GM19035 (cell line): Measurements from ENCODE around the gene ZXDC.

ENCODE experiments used
- ATAC-seq: cut with Tn5 transposase; IDR thresholded peaks from one replicate; pipeline ENCODE4 v1.9.1; 2021; ENCODE audit not compliant: unreplicated experiment

Gene ZXDC, protein sequence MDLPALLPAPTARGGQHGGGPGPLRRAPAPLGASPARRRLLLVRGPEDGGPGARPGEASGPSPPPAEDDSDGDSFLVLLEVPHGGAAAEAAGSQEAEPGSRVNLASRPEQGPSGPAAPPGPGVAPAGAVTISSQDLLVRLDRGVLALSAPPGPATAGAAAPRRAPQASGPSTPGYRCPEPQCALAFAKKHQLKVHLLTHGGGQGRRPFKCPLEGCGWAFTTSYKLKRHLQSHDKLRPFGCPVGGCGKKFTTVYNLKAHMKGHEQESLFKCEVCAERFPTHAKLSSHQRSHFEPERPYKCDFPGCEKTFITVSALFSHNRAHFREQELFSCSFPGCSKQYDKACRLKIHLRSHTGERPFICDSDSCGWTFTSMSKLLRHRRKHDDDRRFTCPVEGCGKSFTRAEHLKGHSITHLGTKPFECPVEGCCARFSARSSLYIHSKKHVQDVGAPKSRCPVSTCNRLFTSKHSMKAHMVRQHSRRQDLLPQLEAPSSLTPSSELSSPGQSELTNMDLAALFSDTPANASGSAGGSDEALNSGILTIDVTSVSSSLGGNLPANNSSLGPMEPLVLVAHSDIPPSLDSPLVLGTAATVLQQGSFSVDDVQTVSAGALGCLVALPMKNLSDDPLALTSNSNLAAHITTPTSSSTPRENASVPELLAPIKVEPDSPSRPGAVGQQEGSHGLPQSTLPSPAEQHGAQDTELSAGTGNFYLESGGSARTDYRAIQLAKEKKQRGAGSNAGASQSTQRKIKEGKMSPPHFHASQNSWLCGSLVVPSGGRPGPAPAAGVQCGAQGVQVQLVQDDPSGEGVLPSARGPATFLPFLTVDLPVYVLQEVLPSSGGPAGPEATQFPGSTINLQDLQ

DNA sequence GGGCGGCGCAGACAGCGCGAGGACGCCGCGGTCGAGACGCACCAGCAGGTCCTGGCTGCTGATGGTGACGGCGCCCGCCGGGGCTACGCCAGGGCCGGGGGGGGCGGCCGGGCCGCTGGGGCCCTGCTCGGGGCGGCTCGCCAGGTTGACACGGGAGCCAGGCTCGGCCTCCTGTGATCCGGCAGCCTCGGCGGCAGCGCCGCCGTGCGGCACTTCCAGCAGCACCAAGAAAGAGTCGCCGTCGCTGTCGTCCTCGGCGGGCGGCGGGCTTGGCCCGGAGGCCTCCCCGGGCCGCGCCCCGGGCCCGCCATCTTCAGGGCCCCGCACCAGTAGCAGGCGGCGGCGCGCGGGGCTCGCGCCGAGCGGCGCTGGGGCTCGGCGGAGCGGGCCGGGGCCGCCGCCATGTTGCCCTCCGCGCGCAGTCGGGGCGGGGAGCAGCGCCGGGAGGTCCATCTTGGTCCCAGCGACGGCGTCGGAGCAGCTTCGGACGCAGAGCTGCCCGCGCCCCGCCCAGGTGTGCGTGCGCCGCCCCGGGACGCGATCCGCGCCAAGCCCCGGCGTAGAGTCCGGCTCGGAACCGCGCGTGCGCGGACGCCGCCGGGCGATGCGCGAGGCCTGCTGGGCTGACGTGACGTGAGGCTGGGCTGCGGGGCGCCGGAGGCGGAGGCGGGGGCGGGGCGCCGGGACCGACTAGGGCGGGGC lies at the start of gene ZXDC:
Gene ZXDC (minus strand): TSS at position 479 of the 702 bp plus-strand sequence. CDS start 26 bp downstream, at position 453.
- peak; percentile 85 for ATAC-seq

DNA sequence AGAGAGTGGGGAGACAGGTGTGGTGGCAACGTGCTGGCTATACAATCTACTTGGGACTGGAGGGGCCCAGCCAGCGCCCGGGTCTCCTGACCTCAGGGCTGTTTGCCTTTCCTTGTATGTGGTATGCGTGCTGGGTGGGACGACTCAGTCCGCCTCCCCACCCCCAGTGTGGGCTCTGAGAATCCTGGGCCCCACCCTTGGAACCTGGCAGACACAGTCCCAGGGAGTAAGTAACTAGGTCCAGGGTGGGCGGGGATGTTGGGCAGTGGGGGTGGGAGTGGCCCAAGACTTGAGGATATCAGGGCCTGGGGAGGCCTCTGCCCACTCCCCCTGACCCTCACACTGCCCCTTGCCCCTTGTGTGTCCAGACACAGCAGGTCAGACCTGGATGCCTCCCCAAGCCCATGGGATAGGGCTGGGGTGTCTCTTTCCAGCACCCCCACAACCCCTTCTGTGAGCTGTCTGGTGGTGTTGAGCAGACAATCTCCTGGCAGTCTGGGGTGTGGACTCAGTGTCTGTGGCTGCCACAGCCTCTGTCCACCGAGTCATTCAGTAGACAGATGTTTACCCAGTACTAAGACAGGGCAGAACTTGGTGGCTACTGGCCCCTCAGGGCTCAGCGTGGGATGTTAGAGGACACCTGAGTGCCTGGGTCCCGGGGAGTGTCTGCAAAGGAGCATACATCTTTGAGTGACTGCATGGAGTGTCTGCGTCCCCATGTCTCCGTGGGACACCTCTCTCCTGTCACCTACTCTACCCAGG lies 49.6 kb upstream of the ZXDC start:
- ATAC-seq = no peak

DNA sequence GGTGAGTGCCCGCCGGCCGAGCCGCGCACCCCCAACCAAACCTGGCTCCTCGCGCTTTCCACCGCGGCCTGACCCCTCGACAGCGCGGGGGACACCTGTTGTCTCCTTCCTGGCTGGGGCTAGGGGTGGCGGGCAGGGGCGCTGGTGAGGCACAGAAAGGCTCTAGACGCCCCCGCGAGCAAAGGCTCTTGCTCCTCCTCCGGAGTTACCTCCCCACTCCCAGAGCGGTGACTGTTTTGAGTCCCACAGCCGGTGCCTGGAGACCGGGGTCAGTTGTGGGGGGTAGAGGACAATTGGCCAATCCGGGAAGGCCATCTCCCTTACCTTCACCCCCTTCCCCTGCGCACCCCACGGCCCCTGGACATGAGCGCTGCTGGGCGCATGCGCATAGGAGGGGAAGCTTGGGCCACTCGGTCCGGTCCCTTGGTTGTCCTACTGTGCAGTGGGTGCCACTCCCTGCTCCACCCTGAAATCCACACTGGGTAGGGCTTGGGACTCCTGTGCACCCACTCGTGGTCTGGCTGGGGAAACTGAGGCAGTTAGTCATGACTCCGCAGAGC lies 48.8 kb upstream of the ZXDC start:
- no peak for ATAC-seq

DNA sequence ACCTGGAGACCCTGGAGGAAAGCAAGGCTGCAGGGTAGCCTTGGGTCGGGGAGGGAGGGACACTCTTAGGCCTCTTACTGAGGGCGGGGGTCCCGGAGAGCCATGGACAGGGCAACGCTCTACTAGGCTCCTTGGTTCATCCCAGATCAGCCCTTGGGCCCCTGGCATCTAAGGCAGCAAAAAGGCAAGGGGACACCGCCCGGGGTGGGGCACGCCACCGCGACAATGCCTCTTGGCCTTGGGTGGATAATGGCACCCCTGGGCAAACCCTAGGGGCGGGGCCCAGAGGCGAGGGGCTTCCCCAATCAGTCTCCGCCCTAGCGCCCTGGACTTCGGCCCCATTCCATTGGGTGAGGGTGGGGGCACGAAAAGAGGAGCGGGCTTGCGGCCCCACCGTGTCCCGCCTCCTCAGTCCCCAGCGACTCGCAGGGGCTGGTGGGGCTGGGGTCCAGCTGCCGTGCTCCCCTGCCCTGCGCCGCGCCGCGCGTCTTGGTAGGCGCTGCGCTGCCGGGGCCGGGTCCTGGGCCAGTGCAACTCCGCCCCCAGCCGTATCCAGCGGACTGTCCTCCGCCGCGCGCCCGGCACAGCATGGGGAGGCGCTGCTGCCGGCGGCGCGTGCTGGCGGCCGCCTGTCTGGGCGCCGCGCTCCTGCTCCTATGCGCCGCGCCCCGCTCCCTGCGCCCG lies 48.2 kb upstream of the ZXDC start, which contains the start of gene CHST13:
Gene CHST13 (plus strand): TSS at position 411 of the 684 bp plus-strand sequence. CDS start 178 bp downstream, at position 589.
- ATAC-seq = no peak

DNA sequence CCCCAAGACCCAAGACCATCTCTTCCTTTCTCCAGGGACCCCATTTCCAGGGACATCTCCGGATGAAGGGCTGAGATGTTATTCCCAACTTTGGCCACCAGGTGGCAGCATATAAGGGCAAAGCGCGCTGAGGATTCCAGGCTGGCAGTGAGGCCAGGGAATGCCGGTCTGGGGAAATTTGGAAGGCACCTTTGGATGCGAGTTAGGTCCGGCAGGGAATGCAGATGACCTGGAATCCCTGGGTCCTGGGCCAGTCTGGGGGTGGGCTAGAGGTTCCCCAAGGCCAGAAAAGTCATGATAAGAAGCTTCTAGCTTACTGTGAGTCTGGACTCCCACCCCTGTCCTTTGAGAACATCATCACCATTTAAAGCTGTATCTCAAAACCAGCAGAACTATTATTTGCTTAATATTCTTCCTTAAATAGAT lies 46.7 kb upstream of the ZXDC start:
- ATAC-seq = no peak

DNA sequence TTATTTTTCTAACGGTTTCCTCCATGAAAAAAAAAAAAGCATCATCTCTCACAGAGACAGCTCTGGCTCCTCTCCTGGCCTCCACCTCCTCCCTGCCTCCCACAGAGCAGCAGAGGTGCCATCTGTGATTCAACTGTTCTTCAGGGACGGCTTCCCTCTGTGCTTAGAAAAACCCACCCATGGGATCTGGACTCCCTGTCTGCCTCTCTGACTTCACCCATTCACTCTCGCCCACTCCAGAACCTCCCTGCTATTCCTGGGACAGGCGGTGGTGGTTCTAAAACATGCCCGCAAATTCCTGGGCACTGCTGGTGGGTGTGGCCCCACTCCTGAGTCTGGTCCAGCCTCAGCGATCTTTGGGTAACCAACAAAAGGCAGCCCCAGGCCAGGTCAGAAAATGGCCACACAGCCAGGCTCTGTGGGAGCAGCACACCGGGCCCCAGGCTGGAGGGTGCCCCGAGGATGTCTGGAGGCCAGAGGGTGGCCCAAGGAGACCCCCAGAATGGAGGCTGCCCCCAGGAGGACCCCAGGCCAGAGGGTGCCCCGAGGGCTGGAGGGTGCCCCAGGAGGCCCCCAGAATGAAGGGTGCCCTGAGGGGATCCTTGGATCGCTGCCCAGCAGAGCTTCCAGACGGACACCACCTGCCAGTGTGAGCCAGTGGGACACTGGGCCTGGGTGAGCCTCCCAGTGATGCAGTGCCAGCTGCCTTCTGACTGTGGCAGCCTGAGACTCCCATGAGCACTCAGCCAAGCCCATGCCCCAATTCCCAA lies 45.6 kb upstream of the ZXDC start:
- no peak for ATAC-seq

DNA sequence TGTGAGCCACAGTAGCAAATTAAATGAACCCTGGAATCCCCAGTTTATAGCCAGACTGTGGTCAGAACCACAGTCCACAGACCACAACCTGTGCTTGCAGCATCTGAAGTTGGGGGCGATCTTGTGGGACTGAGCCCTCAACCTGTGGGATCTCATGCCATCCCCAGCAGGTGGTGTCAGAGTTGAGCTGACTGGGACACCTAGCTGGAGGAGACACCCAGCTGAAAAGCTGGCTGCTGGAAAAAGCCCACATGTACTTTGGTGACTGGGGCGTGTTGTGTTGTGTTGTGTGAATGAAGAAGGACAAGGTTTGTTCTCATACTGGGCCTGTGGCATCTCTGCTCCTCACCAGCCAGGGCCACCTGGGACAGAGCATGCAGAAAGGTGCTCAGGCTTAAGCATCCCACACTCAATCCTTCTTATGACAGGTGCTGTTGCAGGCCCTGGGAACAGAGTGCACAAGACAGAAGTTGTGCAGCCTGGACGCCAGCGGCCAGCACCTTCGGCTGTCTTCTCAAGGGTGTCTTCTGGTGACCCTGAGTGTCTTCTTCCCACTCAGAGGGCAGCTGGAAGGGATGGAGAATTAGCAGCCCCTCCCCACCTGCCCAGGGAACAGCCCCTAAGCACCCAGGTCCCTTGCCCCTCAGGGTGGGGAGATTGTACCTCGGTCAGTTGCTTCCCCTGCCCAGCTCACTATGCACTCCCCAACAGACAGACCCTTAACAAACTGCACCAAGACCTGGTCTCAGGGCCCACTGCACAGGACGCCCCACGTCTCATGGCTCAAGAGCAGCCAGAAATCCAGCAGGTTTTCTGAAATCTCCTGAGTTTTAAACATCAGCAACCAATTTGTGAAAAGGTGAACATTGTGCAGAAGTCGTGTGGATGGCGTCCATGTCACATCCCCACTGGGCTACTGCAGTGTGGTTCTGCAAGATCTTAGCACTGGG lies 44.1 kb upstream of the ZXDC start:
- ATAC-seq = no peak

DNA sequence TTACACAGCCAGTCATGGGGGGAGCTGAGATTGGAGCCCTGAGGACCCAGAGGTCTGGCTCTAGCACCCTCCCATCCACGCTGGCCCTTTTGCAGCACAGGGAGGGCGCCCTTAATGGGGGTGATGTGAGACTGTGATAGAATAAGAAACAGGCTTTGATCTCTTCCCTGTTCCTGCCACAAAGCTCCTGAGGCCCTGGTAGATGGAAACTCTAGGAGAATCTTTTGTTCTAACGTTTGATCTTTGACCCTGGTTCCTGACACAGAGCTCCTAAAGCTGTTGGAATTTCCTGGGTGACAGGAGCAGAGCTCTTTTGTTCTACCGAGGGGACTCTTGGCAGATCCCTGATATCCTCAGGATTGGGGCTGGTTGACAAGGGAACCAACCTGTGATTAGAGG lies 43.1 kb upstream of the ZXDC start:
- ATAC-seq = no peak

DNA sequence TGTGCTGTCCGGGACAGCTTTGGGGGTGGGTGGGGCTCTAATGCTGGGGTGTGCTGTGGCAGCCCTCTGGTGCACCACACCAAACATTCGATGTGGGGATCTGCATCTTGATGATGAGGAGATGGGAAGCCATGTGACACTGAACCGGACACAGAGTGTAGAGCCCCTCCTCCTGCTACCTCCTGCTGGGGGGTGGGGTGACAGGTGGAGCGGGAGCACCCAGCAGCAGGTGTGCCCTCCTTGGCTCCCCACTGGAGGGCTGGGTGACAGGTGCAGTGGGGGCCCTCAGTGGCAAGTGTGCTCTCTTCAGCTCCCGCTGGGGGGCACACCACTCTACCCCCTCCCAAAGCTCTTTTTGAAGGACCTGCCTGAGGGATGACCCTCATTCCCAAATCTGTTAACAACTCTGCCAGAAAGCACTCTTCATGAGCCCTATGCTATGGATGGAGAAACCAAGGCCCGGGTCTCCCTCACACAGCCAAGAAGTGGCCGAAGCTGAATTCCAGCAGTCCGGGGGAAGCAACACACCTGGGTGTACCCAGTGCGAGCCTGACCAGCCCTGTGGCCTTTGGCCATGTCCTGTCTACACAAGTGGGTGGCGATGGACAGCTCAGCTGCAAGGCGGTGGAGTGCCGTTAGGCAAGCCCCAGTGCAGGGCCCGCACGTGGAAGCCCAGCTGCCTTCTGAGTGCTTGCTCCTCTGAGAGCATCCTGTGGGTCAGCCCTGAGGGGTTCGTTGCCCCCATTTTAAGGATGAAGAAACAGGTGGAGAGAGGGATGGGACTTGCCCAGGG lies 42.5 kb upstream of the ZXDC start:
- no peak for ATAC-seq

DNA sequence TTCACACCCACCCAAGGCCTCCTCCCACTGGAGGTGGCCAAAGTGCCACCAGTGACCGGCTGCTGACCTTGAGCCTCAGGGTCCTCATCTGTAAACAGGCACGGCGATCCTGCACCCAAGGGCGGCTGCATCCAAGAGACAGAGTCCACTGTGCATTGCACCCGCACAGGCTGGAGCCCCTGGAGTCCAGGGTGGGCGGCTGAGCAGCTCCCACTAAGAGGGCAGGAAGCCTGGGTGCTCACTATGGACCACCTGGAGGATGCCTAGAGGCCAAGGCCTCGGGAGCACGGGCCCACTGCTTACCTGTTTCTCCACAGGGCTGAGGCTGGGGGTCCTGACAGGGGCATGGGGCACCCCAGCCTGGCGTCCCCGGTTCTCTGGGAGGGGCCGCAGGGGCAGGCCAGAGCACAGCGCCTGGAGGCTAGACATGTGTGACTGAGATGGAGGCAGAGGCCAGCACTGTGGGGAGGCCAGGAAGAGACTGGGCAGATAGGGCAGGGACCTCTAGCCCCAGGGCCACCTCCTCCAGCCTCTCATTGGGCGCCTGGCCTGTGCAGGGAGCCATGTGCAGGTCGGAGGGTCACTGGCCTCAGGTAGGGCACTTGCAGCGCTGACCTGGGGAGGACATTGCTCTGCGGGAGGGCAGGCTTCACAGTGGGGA lies 41.7 kb upstream of the ZXDC start, which contains the start of gene UROC1:
Gene UROC1 (minus strand): TSS at position 483 of the 661 bp plus-strand sequence. CDS start 54 bp downstream, at position 429.
- no peak for ATAC-seq

DNA sequence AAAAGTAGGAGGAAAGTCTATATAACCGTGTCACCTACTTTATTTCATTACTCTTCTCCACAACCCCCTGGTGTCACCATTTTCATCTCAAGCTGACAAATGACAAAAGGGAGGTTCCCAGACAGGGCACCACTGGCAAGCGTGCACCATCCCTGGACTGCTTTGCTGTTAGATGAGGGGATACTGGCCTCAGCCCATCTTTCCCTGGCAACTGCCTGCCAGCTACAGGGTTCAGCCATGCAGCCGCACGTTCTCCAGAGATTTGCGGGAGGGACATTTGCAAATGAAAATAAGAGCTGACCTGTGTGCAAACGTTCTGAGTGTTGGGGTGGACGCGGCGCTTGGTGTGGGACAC lies 41.2 kb upstream of the ZXDC start:
- no peak for ATAC-seq

DNA sequence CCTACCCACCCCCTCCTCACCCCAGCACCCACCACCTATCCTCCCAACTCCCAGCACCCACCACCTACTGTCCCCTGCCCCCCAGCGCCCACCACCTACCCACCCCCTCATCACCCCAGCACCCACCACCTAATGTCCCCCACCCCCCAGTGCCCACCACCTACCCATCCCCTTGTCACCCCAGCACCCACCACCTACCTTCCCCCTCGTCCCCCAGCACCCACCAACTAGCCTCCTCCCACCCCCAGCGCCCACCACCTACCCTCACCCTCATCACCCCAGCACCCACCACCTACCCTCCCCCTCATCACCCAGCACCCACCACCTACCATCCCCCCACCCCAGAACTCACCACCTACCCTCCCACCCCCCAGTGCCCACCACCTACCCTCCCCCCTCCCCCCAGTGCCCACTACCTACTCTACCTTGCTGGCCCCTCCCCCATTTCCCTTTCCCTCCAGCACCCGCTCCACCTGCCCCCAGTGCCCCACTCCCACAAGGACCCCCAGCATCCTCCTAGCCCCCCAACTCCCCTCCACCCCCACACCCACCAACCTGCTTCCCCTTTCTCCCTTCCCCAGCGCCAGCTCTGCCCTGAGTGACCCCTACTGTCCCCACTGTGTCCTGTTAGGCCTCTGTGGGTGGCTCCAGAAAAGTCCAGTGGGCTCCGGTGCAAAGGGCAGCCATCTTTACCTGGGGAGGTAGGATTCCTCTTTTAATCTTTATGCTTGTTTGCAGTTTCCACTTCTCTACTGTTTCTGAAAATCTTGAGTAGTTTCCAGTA lies 40.7 kb upstream of the ZXDC start:
- no peak for ATAC-seq

DNA sequence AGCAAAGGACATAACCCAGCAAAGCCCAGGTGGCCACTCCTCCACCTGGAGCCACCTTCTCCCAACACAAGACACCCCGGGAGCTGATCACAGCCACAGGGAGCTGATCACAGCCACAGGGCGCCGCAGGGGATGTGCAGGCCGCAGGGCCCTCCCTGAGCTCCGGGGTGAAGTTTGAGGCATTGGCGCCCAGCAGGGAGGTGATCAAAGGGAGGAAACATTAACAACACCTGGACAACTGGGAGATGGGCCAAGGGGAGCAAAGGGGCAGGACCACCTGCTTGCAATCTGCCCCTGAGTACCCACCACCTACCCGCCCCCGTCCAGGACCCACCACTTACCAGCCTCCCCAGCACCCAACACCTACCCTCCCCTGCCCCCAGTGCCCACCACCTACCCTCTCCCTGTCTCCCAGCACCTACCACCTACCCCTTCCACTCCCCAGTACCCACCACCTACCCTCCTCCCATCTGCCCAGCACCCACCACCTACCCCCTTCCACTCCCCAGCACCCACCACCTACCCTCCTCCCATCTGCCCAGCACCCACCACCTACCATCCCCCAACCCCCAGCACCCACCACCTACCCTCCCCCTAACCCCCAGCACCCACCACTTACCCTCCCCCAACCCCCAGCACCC lies 39.5 kb upstream of the ZXDC start:
- ATAC-seq = no peak

DNA sequence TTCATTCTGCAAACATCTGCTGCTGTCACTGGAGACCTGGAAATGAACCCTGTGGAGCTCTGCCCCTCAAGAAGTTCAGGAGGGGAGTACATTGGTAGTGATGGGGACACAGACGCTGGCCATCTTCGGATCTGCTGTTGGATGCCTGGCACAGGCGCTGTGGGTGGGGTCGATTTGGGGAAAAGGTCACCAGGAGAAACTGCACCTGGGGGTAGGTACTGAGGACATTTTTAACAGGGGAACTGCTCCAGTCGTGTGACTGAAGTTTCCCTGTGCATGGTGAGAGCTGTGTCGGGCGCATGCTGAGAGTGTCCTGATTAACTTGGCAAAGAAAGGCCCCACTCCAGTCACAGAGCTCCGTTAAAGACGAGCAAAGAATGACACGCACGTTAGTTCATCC lies 38.5 kb upstream of the ZXDC start:
- ATAC-seq = no peak
